Measurements from ENCODE around the gene CDCP2. TPM values are rescaled to one million over a fixed set of nuclear protein-coding genes. Genes with fewer than 3 reads are reported as not detected.

CDCP2 gene
- total RNA-seq, 2 donors from 2014 or later = not detected

GRCh38 chr1:54172614-54173599, 20.1 kb upstream of the CDCP2 start:
- Histone ChIP-seq H3K4me3 (no peak overlapping the region), H3K9me3 (no peaks in the 10 kb centered on the region), H3K4me1 (ENCODE audit: control insufficient read depth in 1 of 2, low read depth in 2 of 2) (no peaks in the 10 kb centered on the region), H3K27me3 (replicated peaks; ENCODE audit: insufficient read depth) (no peaks in the 10 kb centered on the region), H3K36me3 (peaks cover 5% of the 10 kb centered on the region), H3K27ac (no peak overlapping the region)
- TF ChIP-seq CTCF (IDR thresholded peaks at IDR 0.05) = no peak
- ATAC-seq (ENCODE audit: insufficient number of reproducible peaks, low FRiP score, low read depth) = no peak
- DNase-seq (ENCODE audit: low spot score) = no peak

- H3K4me3 ChIP-seq = no peak overlapping the region
- no peaks in the 10 kb centered on the region for H3K9me3 ChIP-seq
- H3K27me3 ChIP-seq (replicated peaks; ENCODE audit: insufficient read depth) = no peaks in the 10 kb centered on the region
- TF ChIP-seq CTCF (IDR thresholded peaks at IDR 0.05) = no peak
- no peaks in the 10 kb centered on the region for H3K4me1 ChIP-seq (ENCODE audit: control insufficient read depth in 1 of 2, low read depth in 2 of 2)
- DNase-seq (ENCODE audit: low spot score) = no peak
- H3K27ac ChIP-seq = no peak overlapping the region
- H3K36me3 ChIP-seq = peaks cover 5% of the 10 kb centered on the region
- ATAC-seq (ENCODE audit: insufficient number of reproducible peaks, low FRiP score, low read depth) = no peak
Measured at GRCh38 chr1:54171606-54172005, 18.8 kb upstream of the CDCP2 start.

- Histone ChIP-seq H3K27ac (no peak overlapping the region), H3K4me3 (no peak overlapping the region), H3K4me1 (ENCODE audit: control insufficient read depth in 1 of 2, low read depth in 2 of 2) (no peaks in the 10 kb centered on the region), H3K9me3 (no peaks in the 10 kb centered on the region), H3K27me3 (replicated peaks; ENCODE audit: insufficient read depth) (no peaks in the 10 kb centered on the region), H3K36me3 (peaks cover 5% of the 10 kb centered on the region)
- ATAC-seq (ENCODE audit: insufficient number of reproducible peaks, low FRiP score, low read depth) (no peak), DNase-seq (ENCODE audit: low spot score) (no peak)
- no peak for TF ChIP-seq CTCF (IDR thresholded peaks at IDR 0.05)
Measured at GRCh38 chr1:54171016-54171415, 18.2 kb upstream of the CDCP2 start.

DNA sequence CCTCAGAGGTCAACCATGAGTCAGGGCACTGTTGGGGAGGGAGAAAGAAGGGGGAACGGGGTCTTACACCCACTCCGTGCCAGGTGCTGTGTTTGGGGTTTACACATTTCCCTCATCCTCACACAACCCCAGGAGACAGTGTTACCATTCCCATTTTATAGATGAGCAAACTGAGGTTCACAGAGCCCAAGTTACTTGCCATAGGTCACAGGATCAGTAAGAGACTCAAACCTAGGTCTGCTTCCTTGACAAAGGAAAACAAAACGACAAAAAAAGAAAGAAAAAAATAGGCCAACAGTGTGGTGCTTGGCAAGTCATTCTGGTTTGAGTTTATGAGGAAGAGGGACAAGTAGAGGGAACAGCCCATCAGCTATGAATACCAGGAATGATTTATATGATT, 16.3 kb upstream of the CDCP2 start:
- H3K9me3 ChIP-seq = no peaks in the 10 kb centered on the region
- no peaks in the 10 kb centered on the region for H3K27me3 ChIP-seq (replicated peaks; ENCODE audit: insufficient read depth)
- no peak overlapping the region for H3K4me3 ChIP-seq
- H3K4me1 ChIP-seq (ENCODE audit: control insufficient read depth in 1 of 2, low read depth in 2 of 2) = no peaks in the 10 kb centered on the region
- no peak overlapping the region for H3K27ac ChIP-seq
- no peak for TF ChIP-seq CTCF (IDR thresholded peaks at IDR 0.05)
- peaks cover 2% of the 10 kb centered on the region for H3K36me3 ChIP-seq
- no peak for DNase-seq (ENCODE audit: low spot score)
- no peak for ATAC-seq (ENCODE audit: insufficient number of reproducible peaks, low FRiP score, low read depth)

DNA sequence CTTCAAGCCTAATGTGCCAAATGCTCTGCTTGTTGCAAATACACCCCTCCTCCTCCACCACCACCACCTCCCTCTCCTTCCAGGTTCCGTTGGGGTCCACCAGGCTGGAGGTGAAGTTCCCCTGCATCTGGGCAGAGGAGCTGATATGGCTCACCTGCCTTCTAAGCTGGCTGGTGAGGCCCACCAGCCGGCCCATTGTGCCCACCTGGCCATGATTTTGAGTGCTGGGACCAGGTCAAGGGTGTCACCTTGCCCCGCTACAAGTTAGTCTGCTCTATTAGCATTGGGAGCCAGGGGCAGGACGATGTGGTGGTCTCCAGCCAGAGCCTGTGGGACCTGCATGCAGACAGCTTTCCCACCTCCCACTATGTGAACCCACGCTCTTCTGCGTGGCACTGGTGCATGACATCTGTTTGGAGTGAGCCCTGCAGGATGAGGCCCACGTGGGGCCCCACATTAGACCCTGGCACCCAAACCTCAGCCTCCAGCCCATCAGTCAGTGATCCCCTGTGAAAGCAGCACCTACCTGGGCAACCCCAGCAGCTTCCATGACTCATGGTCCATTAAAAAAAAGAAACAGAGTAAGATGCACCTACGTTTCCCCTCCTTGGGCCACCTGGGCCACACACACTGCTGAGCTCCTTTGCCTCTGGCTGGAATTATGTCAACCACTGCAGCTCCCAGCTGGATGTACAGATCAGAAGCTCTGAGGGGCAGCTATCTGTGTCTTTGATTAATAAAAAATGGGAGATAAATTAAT, 15.6 kb upstream of the CDCP2 start:
- H3K27me3 ChIP-seq (replicated peaks; ENCODE audit: insufficient read depth) = no peaks in the 10 kb centered on the region
- no peak overlapping the region for H3K27ac ChIP-seq
- no peak overlapping the region for H3K4me3 ChIP-seq
- H3K36me3 ChIP-seq = no peaks in the 10 kb centered on the region
- no peak for TF ChIP-seq CTCF (IDR thresholded peaks at IDR 0.05)
- H3K4me1 ChIP-seq (ENCODE audit: control insufficient read depth in 1 of 2, low read depth in 2 of 2) = no peaks in the 10 kb centered on the region
- no peak for DNase-seq (ENCODE audit: low spot score)
- ATAC-seq (ENCODE audit: insufficient number of reproducible peaks, low FRiP score, low read depth) = no peak
- H3K9me3 ChIP-seq = no peaks in the 10 kb centered on the region

Measured in thoracic aorta (tissue), 2 donors.